Transverse colon (tissue), 4 donors: ENCODE measurements around the gene RPL26. TPM values are rescaled to one million over a fixed set of nuclear protein-coding genes. Genes with fewer than 3 reads are reported as not detected.

Source experiments
- DNase-seq: peaks from one replicate; pipeline ENCODE4 v3.0.0-alpha.2; 2019
- H3K27ac ChIP-seq, 4 donors: fragments of 200-600 bp; sonication (generic); 2 replicates each; pipeline ENCODE4 v1.5.1; 2016 to 2018; ENCODE audit warnings: inconsistent platforms in 4 of 4
- H3K27me3 ChIP-seq: fragments of 200-600 bp; sonication (generic); 2 replicates; pipeline ENCODE4 v1.5.1; 2017; ENCODE audit warnings: inconsistent platforms
- H3K36me3 ChIP-seq, 4 donors: fragments of 200-600 bp; sonication (generic); 2 replicates each; pipeline ENCODE4 v1.5.1; 2017 to 2019; ENCODE audit warnings: inconsistent platforms in 4 of 4
- H3K4me1 ChIP-seq, 4 donors: fragments of 200-600 bp; sonication (generic); 2 replicates each; pipeline ENCODE4 v1.5.1; 2017 to 2020; ENCODE audit warnings: inconsistent platforms in 4 of 4
- H3K4me3 ChIP-seq, 4 donors: fragments of 200-600 bp; sonication (generic); 1 replicate in 1 of 4; 2 replicates in 3 of 4; pipeline versions ENCODE4 v1.5.1 to v1.6.1; 2017 to 2019; ENCODE audit warnings: inconsistent platforms in 4 of 4
- H3K9me3 ChIP-seq, 2 donors: fragments of 200-600 bp; sonication (generic); 2 replicates each; pipeline ENCODE4 v1.5.1; 2017 to 2019; ENCODE audit warnings: inconsistent platforms in 2 of 2
- EP300 ChIP-seq: sonication (generic); formaldehyde crosslinking; IDR thresholded peaks from one replicate; pipeline ENCODE4 v1.6.1; 2017; ENCODE audit warnings: antibody characterized with exemption, low read depth
- POLR2A ChIP-seq: fragments of 450-650 bp; IDR thresholded peaks from one replicate; pipeline ENCODE4 v1.6.1; 2016; ENCODE audit warnings: antibody characterized with exemption, mild to moderate bottlenecking, moderate library complexity
- POLR2AphosphoS5 ChIP-seq, 3 donors: sonication (generic); formaldehyde crosslinking; IDR thresholded peaks; one replicate each; pipeline ENCODE4 v1.6.1; 2016; ENCODE audit warnings: antibody characterized with exemption in 3 of 3
- WGBS, 2 donors: methylation state at CpG; one replicate each; pipeline ENCODE4 v1.1.5; 2018; ENCODE audit warnings: low coverage in 1 of 2; 5-methylcytosine and 5-hydroxymethylcytosine counted together
- in situ Hi-C, 4 donors: fragments of 200-750 bp; cut with MboI; loops; one replicate each; pipeline versions ENCODE4 v1.15.0 to v1.15.1; 2017; ENCODE audit warnings: low sequenced_read_pairs in 3 of 4, low pct_ligation_motif_present in 1 of 4, low pct_unique_long_range_greater_than_20kb in 1 of 4
- intact Hi-C: fragments of 100-400 bp; cut with DNase I; formaldehyde crosslinking; loops from one replicate; pipeline ENCODE4 v1.15.1; 2023; ENCODE audit warnings: low total_unique reads
- total RNA-seq, 4 donors: library from RNA; depleted of rRNA; stranded (reverse); fragments of >200 nt; gene quantifications; one replicate each; pipeline ENCODE4 v1.1.0, GENCODE V29; 2016
- TF ChIP-seq, protein P1 (sequence below), 5 experiments: fragments of 200-600 bp in 3 of 5; fragments of 450-650 bp in 2 of 5; sonication (generic) in 3 of 5; IDR thresholded peaks; 1 replicate in 2 of 5; 2 replicates in 3 of 5; pipeline ENCODE4 v1.5.1; 2016 to 2017; ENCODE audit warnings: antibody characterized with exemption in 5 of 5, inconsistent platforms in 3 of 5, mild to moderate bottlenecking in 2 of 5, moderate library complexity in 1 of 5

RPL26 gene
- total RNA-seq, 4 donors from 2014 or later: 714 to 2,921 (median 2,064) TPM

DNA sequence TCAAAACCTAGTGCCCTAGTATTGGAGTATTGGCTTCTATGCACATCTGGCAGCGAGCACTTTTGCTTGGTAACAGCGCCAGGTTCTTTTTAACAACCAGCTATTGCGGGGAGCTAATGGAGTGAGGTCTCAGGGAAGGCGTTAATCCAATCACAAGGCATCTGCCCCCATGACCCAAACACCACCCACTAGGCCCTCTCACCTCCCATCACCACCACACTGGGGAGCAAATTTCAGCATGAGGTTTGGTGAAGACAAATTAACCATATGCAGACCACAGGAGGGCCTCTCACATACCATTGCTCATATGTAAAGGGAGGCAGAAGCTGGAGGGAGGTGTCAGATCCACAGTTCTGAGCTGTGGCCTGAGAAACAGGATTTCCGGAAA, 44.2 kb downstream of the RPL26 start:
- TF ChIP-seq, protein P1, sequence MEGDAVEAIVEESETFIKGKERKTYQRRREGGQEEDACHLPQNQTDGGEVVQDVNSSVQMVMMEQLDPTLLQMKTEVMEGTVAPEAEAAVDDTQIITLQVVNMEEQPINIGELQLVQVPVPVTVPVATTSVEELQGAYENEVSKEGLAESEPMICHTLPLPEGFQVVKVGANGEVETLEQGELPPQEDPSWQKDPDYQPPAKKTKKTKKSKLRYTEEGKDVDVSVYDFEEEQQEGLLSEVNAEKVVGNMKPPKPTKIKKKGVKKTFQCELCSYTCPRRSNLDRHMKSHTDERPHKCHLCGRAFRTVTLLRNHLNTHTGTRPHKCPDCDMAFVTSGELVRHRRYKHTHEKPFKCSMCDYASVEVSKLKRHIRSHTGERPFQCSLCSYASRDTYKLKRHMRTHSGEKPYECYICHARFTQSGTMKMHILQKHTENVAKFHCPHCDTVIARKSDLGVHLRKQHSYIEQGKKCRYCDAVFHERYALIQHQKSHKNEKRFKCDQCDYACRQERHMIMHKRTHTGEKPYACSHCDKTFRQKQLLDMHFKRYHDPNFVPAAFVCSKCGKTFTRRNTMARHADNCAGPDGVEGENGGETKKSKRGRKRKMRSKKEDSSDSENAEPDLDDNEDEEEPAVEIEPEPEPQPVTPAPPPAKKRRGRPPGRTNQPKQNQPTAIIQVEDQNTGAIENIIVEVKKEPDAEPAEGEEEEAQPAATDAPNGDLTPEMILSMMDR (IDR thresholded peaks at IDR 0.05): no peak
- TF ChIP-seq POLR2AphosphoS5 (IDR thresholded peaks at IDR 0.05): no peak
- TF ChIP-seq POLR2A: no peak
- no peak for TF ChIP-seq EP300
- in situ Hi-C loops: no loop called here
- intact Hi-C loops: no loop called here
- 87% methylated on average over 5 of the region's 5 CpGs; no CpG with 5 or more reads in 1 of the 2 donors for WGBS, 2 donors
- Histone ChIP-seq H3K4me1 (peaks cover 0 to 2% (median 0%) of the 10 kb centered on the region in 4 donors), H3K9me3 (no peaks in the 10 kb centered on the region), H3K27me3 (no peaks in the 10 kb centered on the region), H3K4me3 (no peak overlapping the region), H3K27ac (no peak overlapping the region), H3K36me3 (no peaks in the 10 kb centered on the region)
- no peak for DNase-seq

DNA sequence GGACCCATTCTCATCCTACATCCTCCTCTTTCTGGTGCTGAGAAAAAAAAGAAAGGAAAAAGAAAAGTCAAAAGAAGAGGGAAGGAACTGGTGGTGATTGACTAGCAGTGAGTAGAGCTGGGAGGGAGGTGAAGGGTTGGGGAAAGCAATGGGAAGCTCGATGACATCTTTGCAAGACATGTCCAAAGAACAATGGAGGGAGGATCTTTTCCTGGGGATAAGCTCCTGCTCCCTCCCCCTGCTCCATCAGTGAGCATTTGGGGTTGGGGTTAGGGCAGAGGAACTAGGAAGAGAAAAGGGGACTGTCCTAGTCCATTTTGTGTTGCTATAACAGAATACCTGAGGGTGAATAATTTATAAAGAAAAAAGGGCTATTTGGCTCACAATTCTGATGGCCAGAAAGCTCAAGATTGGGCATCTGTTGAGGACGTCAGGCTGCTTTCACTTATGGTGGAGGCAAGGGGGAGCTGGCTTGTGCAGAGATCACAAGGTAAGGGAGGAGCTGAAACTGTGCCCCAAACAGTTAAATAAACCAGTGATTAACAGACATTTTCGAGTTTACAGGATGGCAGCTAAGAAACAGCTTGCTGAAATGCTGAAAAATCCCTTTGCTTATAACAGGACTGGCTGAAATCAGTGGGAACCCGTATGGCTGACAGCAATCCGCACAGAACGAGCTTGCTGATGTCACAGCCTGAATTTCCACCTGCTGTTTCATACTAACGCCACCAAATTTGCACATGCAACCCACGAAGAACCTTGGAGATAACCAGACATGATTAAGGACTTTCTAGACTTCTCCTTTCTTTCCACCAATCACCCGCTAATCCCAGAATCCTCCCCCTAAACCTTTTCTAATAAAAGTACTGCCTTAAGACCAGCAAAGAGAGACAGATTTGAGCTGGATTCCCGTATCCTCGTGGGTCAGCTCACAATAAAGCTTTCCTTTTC, 44.9 kb downstream of the RPL26 start:
- Histone ChIP-seq H3K4me1 (peaks cover 0 to 2% (median 0%) of the 10 kb centered on the region in 4 donors), H3K36me3 (no peaks in the 10 kb centered on the region), H3K4me3 (no peak overlapping the region), H3K27ac (no peak overlapping the region), H3K27me3 (no peaks in the 10 kb centered on the region), H3K9me3 (no peaks in the 10 kb centered on the region)
- intact Hi-C loops: no loop called here
- WGBS, 2 donors: 31 to 40% methylated on average over 4 to 11 of the region's 11 CpGs
- in situ Hi-C loops: no loop called here
- TF ChIP-seq, protein P1 (IDR thresholded peaks at IDR 0.05): no peak
- TF ChIP-seq POLR2AphosphoS5 (IDR thresholded peaks at IDR 0.05) (no peak), EP300 (no peak), POLR2A (no peak)
- DNase-seq: no peak

DNA sequence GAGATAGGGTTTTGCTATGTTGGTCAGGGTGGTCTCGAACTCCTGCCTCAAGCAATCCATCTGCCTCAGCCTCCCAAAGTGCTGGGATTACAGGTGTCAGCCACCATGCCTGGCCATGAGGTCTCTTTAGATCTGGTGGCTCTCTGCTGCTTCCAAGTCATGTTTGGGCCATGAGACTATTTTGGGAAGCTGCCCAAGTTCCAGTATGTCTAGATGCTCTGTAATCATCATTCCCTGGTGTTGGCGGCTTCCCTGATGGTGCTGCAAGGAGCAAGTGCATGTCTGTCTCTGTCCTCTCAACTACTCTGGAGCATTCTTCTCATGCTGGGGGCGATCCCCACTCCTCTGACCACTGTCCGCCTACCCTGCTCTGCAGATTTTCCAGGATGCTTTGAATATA, 49.7 kb downstream of the RPL26 start:
- Histone ChIP-seq H3K27ac (no peak overlapping the region), H3K4me1 (peaks cover 0 to 2% (median 0%) of the 10 kb centered on the region in 4 donors), H3K36me3 (no peaks in the 10 kb centered on the region), H3K4me3 (no peak overlapping the region), H3K27me3 (peaks cover under 1% of the 10 kb centered on the region), H3K9me3 (no peaks in the 10 kb centered on the region)
- in situ Hi-C loops: no loop called here
- intact Hi-C loops: no loop called here
- DNase-seq: no peak
- no peak for TF ChIP-seq POLR2AphosphoS5 (IDR thresholded peaks at IDR 0.05)
- WGBS, 2 donors: 86% methylated on average over 4 of the region's 4 CpGs; no CpG with 5 or more reads in 1 of the 2 donors

DNA sequence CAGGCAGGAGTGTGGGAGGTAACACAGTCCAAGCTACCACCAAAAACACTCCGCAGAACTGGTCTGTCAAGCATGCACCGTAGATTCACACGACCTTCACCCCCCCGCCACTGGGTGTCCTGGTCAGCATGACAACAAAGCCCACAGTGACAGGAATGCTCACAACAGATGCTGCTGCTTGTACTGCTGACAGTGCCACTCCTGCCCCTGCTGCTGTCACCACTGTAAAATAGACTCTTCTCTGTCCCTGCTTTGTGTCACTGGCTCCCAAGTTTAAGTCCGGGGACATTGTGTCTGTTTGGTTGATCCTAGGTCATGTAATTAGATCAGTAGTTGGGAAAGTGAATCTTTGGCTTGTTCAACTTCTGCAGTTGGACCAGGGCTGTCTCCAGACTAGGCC, 50.3 kb downstream of the RPL26 start:
- TF ChIP-seq POLR2AphosphoS5 (IDR thresholded peaks at IDR 0.05) (no peak), POLR2A (no peak), EP300 (no peak)
- TF ChIP-seq, protein P1 (IDR thresholded peaks at IDR 0.05): no peak
- Histone ChIP-seq H3K9me3 (no peaks in the 10 kb centered on the region), H3K4me3 (no peak overlapping the region), H3K36me3 (no peaks in the 10 kb centered on the region), H3K27ac (no peak overlapping the region), H3K27me3 (peaks cover 6% of the 10 kb centered on the region), H3K4me1 (no peaks in the 10 kb centered on the region)
- intact Hi-C loops: no loop called here
- 51 to 62% methylated on average over 3 to 5 of the region's 5 CpGs for WGBS, 2 donors
- no peak for DNase-seq
- in situ Hi-C loops: no loop called here
